Body of pancreas (tissue), 4 donors: Measurements from ENCODE around the gene EPB42. TPM values are rescaled to one million over a fixed set of nuclear protein-coding genes. Genes with fewer than 3 reads are reported as not detected.
"Not testable (repeated sequence)": the region's sequence is repeated elsewhere in the genome, so short reads cannot be mapped to it uniquely, and the experiment has no call there.

Experiments
- ATAC-seq: fragments of 150-250 bp; one replicate; pipeline ENCODE4 v1.9.1; 2016
- DNase-seq, 4 donors: peaks; one replicate each; pipeline ENCODE4 v3.0.0-alpha.2; 2019
- H3K27ac ChIP-seq, 4 donors: fragments of 200-600 bp; sonication (generic); 1 replicate in 3 of 4; 2 replicates in 1 of 4; pipeline versions ENCODE4 v1.5.1 to v1.6.1; 2016 to 2019; ENCODE audit warnings: mild to moderate bottlenecking in 1 of 4, mixed read lengths in 1 of 4, moderate library complexity in 1 of 4
- H3K27me3 ChIP-seq, 2 donors: fragments of 200-600 bp; sonication (generic); one replicate each; pipeline ENCODE4 v1.6.0; 2016; ENCODE audit warnings: mild to moderate bottlenecking in 1 of 2
- H3K36me3 ChIP-seq, 2 donors: fragments of 200-600 bp; sonication (generic); replicated peaks in 1 of 2; 2 replicates each; pipeline ENCODE4 v1.5.1; 2016; ENCODE audit warnings: low read depth in 2 of 2; ENCODE audit not compliant: insufficient read depth in 1 of 2
- H3K4me1 ChIP-seq: fragments of 200-600 bp; sonication (generic); one replicate; pipeline ENCODE4 v1.6.0; 2016
- H3K4me3 ChIP-seq, 2 donors: fragments of 200-600 bp; sonication (generic); 1 replicate in 1 of 2; 2 replicates in 1 of 2; pipeline ENCODE4 v1.5.1; 2016 to 2019
- H3K9me3 ChIP-seq, 3 donors: fragments of 200-600 bp; sonication (generic); 1 replicate in 2 of 3; 2 replicates in 1 of 3; pipeline ENCODE4 v1.5.1; 2016
- CTCF ChIP-seq, 7 experiments: fragments of 450-650 bp in 4 of 7; fragments of 200-600 bp in 3 of 7; sonication (generic) in 3 of 7; IDR thresholded peaks; one replicate each; pipeline ENCODE4 v1.5.1; 2016 to 2019; ENCODE audit warnings: antibody characterized with exemption in 7 of 7
- POLR2A ChIP-seq, 3 donors: fragments of 450-650 bp; IDR thresholded peaks; one replicate each; pipeline ENCODE4 v1.6.1; 2016; ENCODE audit warnings: antibody characterized with exemption in 3 of 3, mild to moderate bottlenecking in 2 of 3
- WGBS, 2 donors: methylation state at CpG; one replicate each; pipeline ENCODE4 v1.1.5; 2017; 5-methylcytosine and 5-hydroxymethylcytosine counted together
- intact Hi-C: fragments of 100-400 bp; cut with DNase I; formaldehyde crosslinking; loops from one replicate; pipeline ENCODE4 v1.15.1; 2023
- total RNA-seq, 2 donors: library from RNA; depleted of rRNA; stranded (reverse); fragments of >200 nt; gene quantifications; one replicate each; pipeline ENCODE4 v1.1.0, GENCODE V29; 2016

Gene EPB42
- total RNA-seq, 2 donors from 2014 or later: not detected

DNA sequence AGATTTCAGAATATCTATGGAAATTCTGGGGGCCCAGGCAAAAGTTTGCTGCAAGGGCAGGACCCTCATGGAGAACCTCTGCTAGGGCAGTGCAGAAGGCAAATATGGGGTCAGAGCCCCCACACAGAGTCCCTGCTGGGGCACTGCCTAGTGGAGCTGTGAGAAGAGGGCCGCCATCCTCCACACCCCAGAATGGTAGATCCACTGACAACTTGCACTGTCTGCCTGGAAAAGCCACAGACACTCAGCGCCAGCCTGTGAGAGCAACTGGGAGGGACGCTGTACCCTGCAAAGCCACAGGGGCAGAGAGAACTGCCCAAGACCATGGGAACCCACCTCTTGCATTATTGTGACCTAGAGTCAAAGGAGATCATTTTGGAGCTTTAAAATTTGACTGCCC, 21.8 kb downstream of the EPB42 start:
- no peaks in the 10 kb centered on the region for H3K9me3 ChIP-seq
- no peak for ATAC-seq
- TF ChIP-seq POLR2A (IDR thresholded peaks at IDR 0.05) (no peak), CTCF (IDR thresholded peaks at IDR 0.05) (no peak)
- no peaks in the 10 kb centered on the region for H3K27me3 ChIP-seq
- no peaks in the 10 kb centered on the region for H3K4me1 ChIP-seq
- peaks cover 5 to 17% of the 10 kb centered on the region in 2 donors for H3K36me3 ChIP-seq
- no peak overlapping the region for H3K4me3 ChIP-seq
- 97 to 100% methylated on average over 2 to 3 of the region's 3 CpGs for WGBS, 2 donors
- DNase-seq: no peak
- H3K27ac ChIP-seq: no peak overlapping the region
- intact Hi-C loops: no loop called here

DNA sequence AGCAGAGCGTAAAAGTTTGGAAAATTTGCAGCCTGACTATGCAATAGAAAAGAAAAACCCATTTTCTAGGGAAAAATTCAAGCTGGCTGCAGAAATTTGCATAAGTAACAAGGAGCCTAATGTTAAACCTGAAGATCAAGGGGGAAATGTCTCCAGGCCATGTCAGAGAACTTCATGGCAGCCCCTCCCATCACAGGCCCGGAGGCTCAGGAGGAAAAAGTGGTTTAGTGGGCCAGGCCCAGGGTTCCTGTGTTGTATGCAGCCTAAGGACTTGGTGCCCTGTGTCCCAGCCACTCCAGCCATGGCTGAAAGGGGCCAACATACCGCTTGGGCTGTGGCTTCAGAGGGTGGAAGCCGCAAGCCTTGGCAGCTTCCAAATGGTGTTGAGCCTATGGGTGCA, 22.3 kb downstream of the EPB42 start:
- H3K4me3 ChIP-seq, ATAC-seq, DNase-seq, intact Hi-C loops, H3K9me3 ChIP-seq, H3K27me3 ChIP-seq, H3K27ac ChIP-seq, H3K4me1 ChIP-seq: not testable (repeated sequence)
- H3K36me3 ChIP-seq: peaks cover 5 to 18% of the 10 kb centered on the region in 2 donors
- 92 to 98% methylated on average over 4 of the region's 4 CpGs for WGBS, 2 donors

DNA sequence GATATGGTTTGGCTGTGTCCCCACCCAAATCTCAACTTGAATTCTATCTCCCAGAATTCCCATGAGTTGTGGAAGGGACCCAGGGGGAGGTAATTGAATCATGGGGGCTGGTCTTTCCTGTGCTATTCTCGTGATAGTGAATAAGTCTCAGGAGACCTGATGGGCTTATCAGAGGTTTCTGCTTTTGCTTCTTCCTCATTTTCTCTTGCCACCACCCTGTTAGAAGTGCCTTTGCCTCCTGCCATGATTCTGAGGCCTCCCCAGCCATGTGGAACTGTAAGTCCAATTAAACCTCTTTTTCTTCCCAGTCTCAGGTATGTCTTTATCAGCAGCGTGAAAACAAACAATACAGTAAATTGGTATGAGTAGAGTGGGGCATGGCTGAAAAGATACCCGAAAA, 23.0 kb downstream of the EPB42 start:
- H3K4me1 ChIP-seq, ATAC-seq, H3K9me3 ChIP-seq, DNase-seq, intact Hi-C loops, H3K27ac ChIP-seq, H3K27me3 ChIP-seq, H3K4me3 ChIP-seq: not testable (repeated sequence)
- WGBS, 2 donors: 89 to 97% methylated on average over 3 of the region's 3 CpGs
- H3K36me3 ChIP-seq: peaks cover 5 to 22% of the 10 kb centered on the region in 2 donors

- no peaks in the 10 kb centered on the region for H3K4me1 ChIP-seq
- H3K27me3 ChIP-seq: no peaks in the 10 kb centered on the region
- WGBS, 2 donors: 89 to 90% methylated on average over 10 of the region's 10 CpGs
- H3K9me3 ChIP-seq: no peaks in the 10 kb centered on the region
- H3K36me3 ChIP-seq: peaks cover 5 to 28% of the 10 kb centered on the region in 2 donors
- H3K27ac ChIP-seq: no peak overlapping the region
- intact Hi-C loops: no loop called here
- no peak overlapping the region for H3K4me3 ChIP-seq
- no peak for TF ChIP-seq POLR2A (IDR thresholded peaks at IDR 0.05)
- no peak for TF ChIP-seq CTCF (IDR thresholded peaks at IDR 0.05)
- ATAC-seq: no peak
- DNase-seq: no peak
These were observed 23.9 kb downstream of the EPB42 start for GRCh38 chr15:43196760-43197548.

GRCh38 chr15:43194795-43195194, 26.0 kb downstream of the EPB42 start:
- DNase-seq: no peak
- ATAC-seq: no peak
- intact Hi-C loops: no loop called here
- H3K27ac ChIP-seq: no peak overlapping the region
- 79 to 98% methylated on average over 2 of the region's 2 CpGs for WGBS, 2 donors
- no peak overlapping the region for H3K4me3 ChIP-seq
- no peaks in the 10 kb centered on the region for H3K9me3 ChIP-seq
- peaks cover 4% of the 10 kb centered on the region for H3K4me1 ChIP-seq
- TF ChIP-seq CTCF (IDR thresholded peaks at IDR 0.05) (no peak), POLR2A (IDR thresholded peaks at IDR 0.05) (no peak)
- no peaks in the 10 kb centered on the region for H3K27me3 ChIP-seq
- H3K36me3 ChIP-seq: peaks cover 8 to 33% of the 10 kb centered on the region in 2 donors

DNA sequence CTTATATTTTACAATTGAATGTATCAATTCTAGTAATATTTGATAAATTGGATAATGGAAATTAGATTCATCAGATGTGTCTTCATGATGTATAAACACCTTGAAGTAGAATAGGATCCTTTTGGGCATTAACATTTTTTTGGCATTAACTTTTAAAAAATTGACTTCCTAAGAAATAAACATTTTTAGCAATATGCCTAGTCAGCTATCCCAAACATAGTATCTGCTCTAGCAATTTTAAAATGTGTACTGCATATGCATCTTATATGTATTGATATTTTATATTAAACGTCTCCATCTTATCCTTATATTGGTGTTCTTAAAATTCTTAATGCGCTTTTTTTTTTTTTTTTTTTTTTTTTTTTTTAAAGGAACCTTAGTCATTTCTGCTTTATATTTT, 27.1 kb downstream of the EPB42 start:
- WGBS, 2 donors: 91 to 98% methylated on average over 2 of the region's 2 CpGs
- H3K27ac ChIP-seq: no peak overlapping the region
- intact Hi-C loops: no loop called here
- peaks cover 14 to 37% of the 10 kb centered on the region in 2 donors for H3K36me3 ChIP-seq
- H3K4me1 ChIP-seq: peaks cover 9% of the 10 kb centered on the region
- H3K27me3 ChIP-seq: no peaks in the 10 kb centered on the region
- ATAC-seq (no peak), DNase-seq (no peak)
- no peaks in the 10 kb centered on the region for H3K9me3 ChIP-seq
- no peak for TF ChIP-seq CTCF (IDR thresholded peaks at IDR 0.05)
- TF ChIP-seq POLR2A (IDR thresholded peaks at IDR 0.05): no peak
- H3K4me3 ChIP-seq: no peak overlapping the region
